ENCODE results near the gene FUT7.

The FUT7 gene

DNA sequence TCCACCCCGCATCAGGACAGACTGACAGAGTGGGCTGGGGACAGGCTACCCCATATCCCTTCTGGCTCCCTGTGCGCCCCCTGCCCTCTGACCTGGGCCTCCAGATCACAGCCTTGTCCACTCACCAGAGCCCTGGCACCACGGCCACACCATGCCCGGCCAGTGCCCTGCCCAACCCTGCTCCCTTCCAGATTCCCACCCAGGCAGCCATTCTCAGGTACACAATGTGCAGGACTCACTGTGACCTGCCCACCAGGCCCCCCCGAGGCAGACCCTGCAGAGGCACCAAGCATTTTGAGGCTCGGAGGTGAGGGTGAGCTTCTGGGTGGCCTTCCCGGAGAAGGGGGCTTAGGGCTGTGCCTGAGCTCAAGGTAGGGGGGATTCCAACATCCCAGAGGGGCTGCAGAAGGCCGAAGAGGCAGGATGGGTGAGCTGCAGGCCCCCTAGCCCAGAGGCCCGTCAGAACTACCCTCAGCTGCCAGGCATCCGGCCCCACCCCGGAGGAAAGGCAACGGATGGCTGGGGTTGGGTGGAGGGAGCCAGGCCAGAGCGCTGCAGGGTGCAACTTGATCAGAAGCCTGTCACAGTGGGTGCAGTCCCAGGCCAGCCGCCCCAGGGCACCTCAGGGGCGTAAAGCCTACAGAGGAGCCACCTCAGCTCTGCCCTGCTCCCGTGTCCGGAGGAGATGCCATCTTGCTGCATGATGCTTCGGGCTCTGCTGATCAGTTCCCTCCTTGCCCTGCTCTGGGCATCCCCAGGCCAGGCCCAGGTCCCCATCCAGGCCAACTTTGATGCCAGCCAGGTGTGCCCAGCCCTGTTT lies 49.4 kb downstream of the FUT7 start, which contains the start of gene LCNL1:
TSS of gene LCNL1 (plus strand) at position 762 of the 820 bp plus-strand sequence. CDS start 594 bp downstream, outside the sequence.
- no peak for DNase-seq (ENCODE audit: low read depth)

DNA sequence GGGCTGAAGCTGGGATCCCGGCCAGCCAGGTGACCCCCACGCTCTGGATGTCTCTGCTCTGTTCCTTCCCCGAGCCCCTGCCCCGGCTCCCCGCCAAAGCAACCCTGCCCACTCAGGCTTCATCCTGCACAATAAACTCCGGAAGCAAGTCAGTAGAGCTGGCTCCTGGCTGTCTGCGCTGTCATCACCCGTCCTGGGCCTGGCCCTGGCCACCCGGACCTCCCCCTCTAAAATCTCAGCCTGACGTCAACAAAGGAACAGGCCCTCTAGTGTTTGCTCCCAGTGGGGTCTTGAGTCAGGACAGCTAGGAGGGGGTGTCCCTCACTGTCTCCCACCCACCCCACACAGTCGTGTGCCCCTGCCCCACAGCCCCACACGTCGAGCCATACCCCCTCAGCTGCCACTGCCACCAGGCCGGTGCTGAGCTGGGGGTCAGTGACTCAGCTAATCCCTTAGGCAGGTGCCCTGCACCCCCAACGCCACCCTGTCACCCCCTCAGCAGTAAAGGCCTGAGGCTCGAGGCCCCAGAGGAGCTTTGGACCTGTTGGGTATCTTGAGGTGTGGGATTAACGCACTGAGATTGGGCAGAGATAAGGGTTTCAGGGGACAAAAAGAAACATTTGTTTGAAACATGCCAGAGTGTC lies 50.2 kb downstream of the FUT7 start:
- DNase-seq (ENCODE audit: low read depth) = peak; percentile 21

DNA sequence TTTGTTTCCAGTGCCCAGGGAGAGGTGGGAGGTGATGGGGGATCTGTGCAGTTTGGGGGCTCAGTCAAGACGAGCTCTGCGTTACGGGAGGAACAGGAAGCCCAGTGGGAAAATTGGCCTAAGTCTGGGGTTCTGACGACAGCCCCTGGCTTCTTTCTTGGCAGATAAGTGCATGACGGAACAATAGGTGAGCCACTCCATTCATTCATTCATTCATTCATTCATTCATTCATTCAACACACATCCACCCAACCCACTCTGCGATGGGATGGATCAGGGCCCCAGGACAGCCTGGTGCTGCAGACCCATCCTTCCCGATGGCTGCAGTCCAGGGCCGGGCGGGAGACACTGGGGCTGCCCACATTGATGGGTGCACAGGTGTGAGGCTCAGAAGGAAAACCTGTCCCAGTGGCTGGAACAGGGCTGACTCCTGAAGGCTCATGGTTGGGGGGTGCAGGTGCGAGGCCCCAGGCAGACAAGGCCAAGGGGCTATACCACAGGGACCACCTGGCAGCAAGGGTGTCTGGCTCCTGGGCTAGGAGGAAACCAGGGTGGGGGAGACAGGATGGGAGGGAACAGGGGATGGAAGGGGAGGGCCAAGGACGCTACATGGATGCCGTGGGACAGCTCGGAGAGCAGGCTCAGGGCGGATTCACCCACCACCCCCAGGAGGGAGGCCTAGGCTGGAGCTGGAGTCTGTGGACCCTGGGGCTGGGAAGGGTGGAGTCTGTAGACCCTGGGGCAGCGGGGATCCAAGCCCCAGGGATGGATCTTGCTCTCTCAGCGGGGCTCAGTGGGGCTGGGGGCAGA lies 51.0 kb downstream of the FUT7 start:
- DNase-seq (ENCODE audit: low read depth) = no peak

Data from EH (cell line).